Activated naive CD8-positive, alpha-beta T cell treated with anti-CD3 and anti-CD28 coated beads, Interleukin-2, amount 10 ng/mL, durations not matched to agents 7 days and 5 days (primary cell): ENCODE data around the gene KLHDC10. TPM values are rescaled to one million over a fixed set of nuclear protein-coding genes. Genes with fewer than 3 reads are reported as not detected.
"Not testable (repeated sequence)": the region's sequence is repeated elsewhere in the genome, so short reads cannot be mapped to it uniquely, and the experiment has no call there.

Experiments used
- ATAC-seq: fragments of 150-1000 bp; cut with Tn5 transposase; one replicate; pipeline ENCODE4 v1.10.0; 2021; ENCODE audit warnings: low read depth, moderate library complexity
- POLR2A ChIA-PET: fragments of 350-600 bp; sonication (Branson Sonifier 250); formaldehyde crosslinking; loops from one replicate; lab custom pipeline; 2021; ENCODE audit warnings: antibody characterized with exemption; lab: Charles Lee
- DNase-seq: peaks from one replicate; pipeline ENCODE4 v3.0.0; 2021
- H3K27ac Mint-ChIP-seq: one replicate; pipeline ENCODE4 v1.8.0; 2022; ENCODE audit warnings: mild to moderate bottlenecking, mixed read lengths
- H3K27me3 Mint-ChIP-seq: one replicate; pipeline ENCODE4 v1.8.0; 2022; ENCODE audit warnings: mild to moderate bottlenecking, moderate library complexity, mixed read lengths
- H3K36me3 Mint-ChIP-seq: one replicate; pipeline ENCODE4 v1.8.0; 2021; ENCODE audit warnings: mild to moderate bottlenecking, mixed read lengths
- H3K4me1 Mint-ChIP-seq: one replicate; pipeline ENCODE4 v1.8.0; 2021; ENCODE audit warnings: mixed read lengths
- H3K4me3 Mint-ChIP-seq: one replicate; pipeline ENCODE4 v1.8.0; 2022; ENCODE audit warnings: mild to moderate bottlenecking, moderate library complexity, mixed read lengths
- H3K9me3 Mint-ChIP-seq: one replicate; pipeline ENCODE4 v1.8.0; 2021; ENCODE audit warnings: mixed read lengths
- total RNA-seq, 2 experiments: library from RNA; stranded (reverse); gene quantifications; one replicate each; pipeline ENCODE4 v1.2.3, GENCODE V29; 2021

KLHDC10 gene, protein sequence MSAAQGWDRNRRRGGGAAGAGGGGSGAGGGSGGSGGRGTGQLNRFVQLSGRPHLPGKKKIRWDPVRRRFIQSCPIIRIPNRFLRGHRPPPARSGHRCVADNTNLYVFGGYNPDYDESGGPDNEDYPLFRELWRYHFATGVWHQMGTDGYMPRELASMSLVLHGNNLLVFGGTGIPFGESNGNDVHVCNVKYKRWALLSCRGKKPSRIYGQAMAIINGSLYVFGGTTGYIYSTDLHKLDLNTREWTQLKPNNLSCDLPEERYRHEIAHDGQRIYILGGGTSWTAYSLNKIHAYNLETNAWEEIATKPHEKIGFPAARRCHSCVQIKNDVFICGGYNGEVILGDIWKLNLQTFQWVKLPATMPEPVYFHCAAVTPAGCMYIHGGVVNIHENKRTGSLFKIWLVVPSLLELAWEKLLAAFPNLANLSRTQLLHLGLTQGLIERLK
- 10 to 100 TPM; 15.6 to 15.7 TPM for total RNA-seq

GRCh38 chr7:130069978-130070860, at the start of gene KLHDC10:
TSS of gene KLHDC10 (plus strand) at chr7:130070534. CDS start at chr7:130070644, 110 bp downstream.
- peak; percentile 95 for ATAC-seq
- Mint-ChIP-seq H3K36me3 (no peaks in the 10 kb centered on the region), H3K9me3 (no peaks in the 10 kb centered on the region), H3K4me3 (peak within 1 kb of the TSS; percentile 95), H3K27ac (peak within 1 kb of the TSS; percentile 96), H3K4me1 (peaks cover 21% of the 10 kb centered on the region), H3K27me3 (peaks cover 2% of the 10 kb centered on the region)
- peak; percentile 89 for DNase-seq
- POLR2A ChIA-PET, result interaction anchor here (0.6 to 2.2 kb wide), 4 partner anchors 10 to 135 kb away, joined by 3 to 19 read pairs (median 4); partner anchors contain the start of genes TMEM209 and ZC3HC1

DNA sequence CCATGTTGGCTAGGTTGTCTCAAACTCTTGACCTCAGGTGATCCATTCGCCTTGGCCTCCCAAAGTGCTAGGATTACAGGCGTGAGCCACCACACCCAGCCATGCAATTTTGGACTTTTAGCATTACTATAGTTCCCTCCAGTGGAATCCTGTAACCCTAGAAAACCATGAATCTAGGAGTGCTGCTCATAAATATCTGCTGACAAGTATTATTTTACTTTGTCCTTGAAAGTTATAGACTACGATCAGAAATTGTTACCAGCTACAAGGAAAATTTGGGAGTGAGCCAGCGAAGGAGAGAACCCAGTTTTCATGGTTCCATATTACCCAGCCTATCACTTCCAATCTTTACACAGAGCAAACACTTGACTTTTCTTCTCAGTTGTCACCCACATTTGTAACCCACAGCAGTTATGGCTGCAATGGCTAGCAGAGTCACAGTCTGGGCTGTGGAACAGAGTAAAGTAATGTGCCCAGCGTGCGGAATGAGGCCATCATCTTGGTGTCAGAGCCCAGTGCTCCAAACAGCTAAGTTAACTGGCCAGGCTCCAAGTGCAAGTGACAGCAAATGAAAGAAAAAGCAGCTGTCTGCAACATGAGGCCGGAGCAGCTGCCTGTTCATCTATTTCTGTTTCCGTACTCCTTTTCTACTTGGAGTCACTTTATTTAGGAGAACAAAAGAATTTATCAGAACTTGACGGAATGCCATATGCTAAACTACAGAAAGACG, 49.1 kb upstream of the KLHDC10 start:
- ATAC-seq, result no peak
- Mint-ChIP-seq H3K4me3 (no peak overlapping the region), H3K9me3 (no peaks in the 10 kb centered on the region), H3K36me3 (peaks cover 7% of the 10 kb centered on the region), H3K27ac (no peak overlapping the region), H3K27me3 (no peaks in the 10 kb centered on the region), H3K4me1 (no peaks in the 10 kb centered on the region)
- POLR2A ChIA-PET, result no interaction called here
- no peak for DNase-seq

DNA sequence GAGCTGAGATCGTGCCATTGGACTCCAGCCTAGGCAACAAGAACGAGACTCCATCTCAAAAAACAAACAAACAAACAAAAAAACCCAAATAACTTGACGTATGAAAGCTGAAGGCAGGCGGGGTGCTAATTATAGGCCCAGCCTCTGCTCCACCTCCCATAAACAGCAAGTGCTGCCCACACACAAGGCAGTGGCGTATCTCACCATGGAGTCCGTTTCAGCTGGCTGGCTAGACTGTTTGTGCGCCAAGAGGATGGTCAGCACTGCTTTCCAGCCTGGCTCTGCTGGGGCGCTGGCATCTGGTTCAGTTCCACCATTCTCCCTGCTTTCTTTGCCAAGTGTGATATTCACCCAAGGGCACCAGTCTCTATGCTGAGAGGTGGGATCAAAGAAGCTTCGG, 48.2 kb upstream of the KLHDC10 start:
- no peak for ATAC-seq
- POLR2A ChIA-PET, result interaction anchor here (0.5 kb wide), 1 partner anchor 48 kb away, joined by 3 read pairs; no protein-coding TSS in a partner anchor
- Mint-ChIP-seq H3K27ac (no peak overlapping the region), H3K27me3 (no peaks in the 10 kb centered on the region), H3K4me3 (no peak overlapping the region), H3K4me1 (no peaks in the 10 kb centered on the region), H3K9me3 (no peaks in the 10 kb centered on the region), H3K36me3 (peaks cover 8% of the 10 kb centered on the region)
- DNase-seq, result no peak

DNA sequence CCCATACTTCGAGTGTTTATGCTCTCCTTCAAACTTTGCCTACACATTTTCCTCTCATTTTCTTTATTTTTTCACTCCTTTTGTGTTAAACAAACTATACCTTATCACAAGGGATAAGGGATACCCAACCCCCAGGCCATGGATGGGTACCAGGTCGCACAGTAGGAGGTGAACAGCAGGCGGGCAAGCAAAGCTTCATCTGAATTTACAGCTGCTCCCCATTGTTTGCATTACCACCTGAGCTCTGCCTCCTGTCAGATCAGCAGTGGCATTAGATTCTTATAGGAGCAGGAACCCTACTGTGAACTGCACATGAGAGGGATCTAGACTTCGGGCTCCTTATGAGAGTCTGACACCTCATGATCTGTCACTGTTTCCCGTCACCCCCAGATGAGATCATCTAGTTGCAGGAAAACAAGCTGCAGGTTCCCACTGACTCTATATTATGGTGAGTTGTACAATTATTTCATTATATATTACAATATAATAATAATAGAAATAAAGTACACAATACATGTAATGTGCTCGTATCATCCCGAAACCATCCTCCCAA, 47.6 kb upstream of the KLHDC10 start:
- H3K36me3 Mint-ChIP-seq, result peaks cover 10% of the 10 kb centered on the region

GRCh38 chr7:130024390-130024789, 45.9 kb upstream of the KLHDC10 start:
- peaks cover 9% of the 10 kb centered on the region for H3K36me3 Mint-ChIP-seq
- no peaks in the 10 kb centered on the region for H3K4me1 Mint-ChIP-seq
- DNase-seq (no peak), ATAC-seq (no peak)
- no peak overlapping the region for H3K4me3 Mint-ChIP-seq
- no peaks in the 10 kb centered on the region for H3K27me3 Mint-ChIP-seq
- no peak overlapping the region for H3K27ac Mint-ChIP-seq
- POLR2A ChIA-PET, result no interaction called here
- no peaks in the 10 kb centered on the region for H3K9me3 Mint-ChIP-seq

More for the DNA sequence above, 47.6 kb upstream of the KLHDC10 start:
- no peaks in the 10 kb centered on the region for H3K4me1 Mint-ChIP-seq
- ATAC-seq (no peak), DNase-seq (no peak)
- no peak overlapping the region for H3K4me3 Mint-ChIP-seq
- no peaks in the 10 kb centered on the region for H3K9me3 Mint-ChIP-seq
- no peaks in the 10 kb centered on the region for H3K27me3 Mint-ChIP-seq
- no peak overlapping the region for H3K27ac Mint-ChIP-seq
- POLR2A ChIA-PET, result interaction anchor here (0.5 kb wide), 1 partner anchor 49 kb away, joined by 3 read pairs; no protein-coding TSS in a partner anchor

GRCh38 chr7:130032698-130033097, 37.6 kb upstream of the KLHDC10 start:
- Mint-ChIP-seq H3K9me3 (no peaks in the 10 kb centered on the region), H3K4me3 (no peak overlapping the region), H3K27me3 (no peaks in the 10 kb centered on the region), H3K36me3 (peaks cover 14% of the 10 kb centered on the region), H3K27ac (no peak overlapping the region), H3K4me1 (no peaks in the 10 kb centered on the region)
- DNase-seq (no peak), ATAC-seq (no peak)
- POLR2A ChIA-PET, result no interaction called here

GRCh38 chr7:130037703-130038102, 32.6 kb upstream of the KLHDC10 start:
- H3K4me1 Mint-ChIP-seq, result no peaks in the 10 kb centered on the region
- POLR2A ChIA-PET, result no interaction called here
- DNase-seq (no peak), ATAC-seq (no peak)
- no peak overlapping the region for H3K27ac Mint-ChIP-seq
- no peaks in the 10 kb centered on the region for H3K27me3 Mint-ChIP-seq
- peaks cover 6% of the 10 kb centered on the region for H3K36me3 Mint-ChIP-seq
- no peaks in the 10 kb centered on the region for H3K9me3 Mint-ChIP-seq
- no peak overlapping the region for H3K4me3 Mint-ChIP-seq

DNA sequence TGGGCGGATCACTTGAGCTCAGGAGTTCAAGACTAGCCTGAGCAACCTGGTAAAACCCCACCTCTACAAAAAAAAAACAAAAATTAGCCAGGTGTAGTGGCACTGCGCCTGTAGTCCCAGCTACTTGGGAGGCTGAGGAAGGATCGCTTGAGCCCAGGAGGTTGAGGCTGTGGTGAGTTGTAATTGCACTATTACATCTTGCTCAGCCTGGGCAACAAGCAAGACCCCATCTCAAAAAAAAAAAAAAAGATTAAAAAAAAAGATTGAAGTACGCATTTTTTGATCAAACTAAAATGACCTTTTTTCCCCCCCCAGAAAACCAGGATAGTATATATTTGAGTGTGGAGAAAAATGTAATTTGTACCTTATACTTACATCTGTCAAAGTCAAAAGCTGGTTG, 29.8 kb upstream of the KLHDC10 start:
- H3K4me3 Mint-ChIP-seq, result no peak overlapping the region
- POLR2A ChIA-PET, result interaction anchor here (0.6 to 1.2 kb wide), 3 partner anchors 14 to 601 kb away, joined by 3 to 5 read pairs (median 3); no protein-coding TSS in a partner anchor
- H3K9me3 Mint-ChIP-seq, result no peaks in the 10 kb centered on the region
- H3K4me1 Mint-ChIP-seq, result peaks cover 3% of the 10 kb centered on the region
- no peak for DNase-seq
- no peak for ATAC-seq
- peaks cover 17% of the 10 kb centered on the region for H3K36me3 Mint-ChIP-seq
- H3K27me3 Mint-ChIP-seq, result no peaks in the 10 kb centered on the region
- no peak overlapping the region for H3K27ac Mint-ChIP-seq

- H3K9me3 Mint-ChIP-seq, result no peaks in the 10 kb centered on the region
- DNase-seq (no peak), ATAC-seq (no peak)
- no peak overlapping the region for H3K4me3 Mint-ChIP-seq
- H3K36me3 Mint-ChIP-seq, result peaks cover 20% of the 10 kb centered on the region
- H3K27me3 Mint-ChIP-seq, result no peaks in the 10 kb centered on the region
- H3K27ac Mint-ChIP-seq, result no peak overlapping the region
- POLR2A ChIA-PET, result interaction anchor here (0.7 kb wide), 1 partner anchor 574 kb away, joined by 3 read pairs; no protein-coding TSS in a partner anchor
- peaks cover 9% of the 10 kb centered on the region for H3K4me1 Mint-ChIP-seq
These were observed 22.5 kb upstream of the KLHDC10 start for GRCh38 chr7:130047831-130048230.

GRCh38 chr7:130048906-130049305, 21.4 kb upstream of the KLHDC10 start:
- peaks cover 16% of the 10 kb centered on the region for H3K36me3 Mint-ChIP-seq
- H3K4me3 Mint-ChIP-seq, result no peak overlapping the region
- no peaks in the 10 kb centered on the region for H3K9me3 Mint-ChIP-seq
- DNase-seq, result no peak
- no peak for ATAC-seq
- H3K4me1 Mint-ChIP-seq, result peaks cover 6% of the 10 kb centered on the region
- no peaks in the 10 kb centered on the region for H3K27me3 Mint-ChIP-seq
- no peak overlapping the region for H3K27ac Mint-ChIP-seq
- POLR2A ChIA-PET, result interaction anchor here (0.5 kb wide), 1 partner anchor 39 kb away, joined by 3 read pairs; no protein-coding TSS in a partner anchor

GRCh38 chr7:130052250-130052649, 18.1 kb upstream of the KLHDC10 start:
- H3K4me3 Mint-ChIP-seq, POLR2A ChIA-PET, H3K27ac Mint-ChIP-seq, H3K27me3 Mint-ChIP-seq, DNase-seq, H3K9me3 Mint-ChIP-seq, ATAC-seq, H3K4me1 Mint-ChIP-seq, H3K36me3 Mint-ChIP-seq: not testable (repeated sequence)

DNA sequence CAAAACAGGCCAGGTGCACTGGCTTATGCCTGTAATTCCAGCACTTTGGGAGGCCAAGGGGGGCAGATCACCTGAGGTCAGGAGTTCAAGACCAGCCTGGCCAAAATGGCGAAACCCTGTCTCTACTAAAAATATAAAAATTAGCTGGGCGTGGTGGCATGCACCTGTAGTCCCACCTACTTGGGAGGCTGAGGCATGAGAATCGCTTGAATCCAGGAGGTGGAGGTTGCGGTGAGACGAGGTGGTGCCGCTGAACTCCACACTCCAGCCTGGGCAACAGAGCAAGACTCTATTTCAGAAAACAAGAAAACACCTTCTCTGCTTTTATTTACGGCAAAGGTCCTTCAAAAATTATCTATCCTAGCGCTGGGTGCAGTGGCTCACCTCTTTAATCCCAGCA, 15.1 kb upstream of the KLHDC10 start:
- ATAC-seq, POLR2A ChIA-PET: not testable (repeated sequence)

More for the DNA sequence above, 15.1 kb upstream of the KLHDC10 start:
- H3K9me3 Mint-ChIP-seq, DNase-seq, H3K27me3 Mint-ChIP-seq, H3K36me3 Mint-ChIP-seq, H3K27ac Mint-ChIP-seq, H3K4me3 Mint-ChIP-seq, H3K4me1 Mint-ChIP-seq: not testable (repeated sequence)
